GM13976 (cell line): ENCODE results near the gene C1orf198.
A peak's percentile ranks its signal among the peaks of the same experiment; 100 is the strongest.

Experiments
- DNase-seq: peaks from one replicate; pipeline ENCODE4 v3.0.0; 2012; ENCODE audit warnings: low spot score
- CTCF ChIP-seq: IDR thresholded peaks from 2 replicates; pipeline ENCODE4 v1.5.1; 2012; ENCODE audit warnings: borderline replicate concordance, mild to moderate bottlenecking; ENCODE audit not compliant: insufficient read depth; ENCODE audit errors: extremely low read depth, missing control alignments, control extremely low read depth
- in situ Hi-C: fragments of 300-500 bp; cut with MboI; formaldehyde crosslinking; loops from one replicate; pipeline ENCODE4 v1.12.0; 2022; ENCODE audit warnings: low sequenced_read_pairs, mixed read lengths, inconsistent platforms; ENCODE audit not compliant: unreplicated experiment

Gene C1orf198

GRCh38 chr1:230868736-230869385 is 540 bp upstream of the C1orf198 start:
- no peak for TF ChIP-seq CTCF

DNA sequence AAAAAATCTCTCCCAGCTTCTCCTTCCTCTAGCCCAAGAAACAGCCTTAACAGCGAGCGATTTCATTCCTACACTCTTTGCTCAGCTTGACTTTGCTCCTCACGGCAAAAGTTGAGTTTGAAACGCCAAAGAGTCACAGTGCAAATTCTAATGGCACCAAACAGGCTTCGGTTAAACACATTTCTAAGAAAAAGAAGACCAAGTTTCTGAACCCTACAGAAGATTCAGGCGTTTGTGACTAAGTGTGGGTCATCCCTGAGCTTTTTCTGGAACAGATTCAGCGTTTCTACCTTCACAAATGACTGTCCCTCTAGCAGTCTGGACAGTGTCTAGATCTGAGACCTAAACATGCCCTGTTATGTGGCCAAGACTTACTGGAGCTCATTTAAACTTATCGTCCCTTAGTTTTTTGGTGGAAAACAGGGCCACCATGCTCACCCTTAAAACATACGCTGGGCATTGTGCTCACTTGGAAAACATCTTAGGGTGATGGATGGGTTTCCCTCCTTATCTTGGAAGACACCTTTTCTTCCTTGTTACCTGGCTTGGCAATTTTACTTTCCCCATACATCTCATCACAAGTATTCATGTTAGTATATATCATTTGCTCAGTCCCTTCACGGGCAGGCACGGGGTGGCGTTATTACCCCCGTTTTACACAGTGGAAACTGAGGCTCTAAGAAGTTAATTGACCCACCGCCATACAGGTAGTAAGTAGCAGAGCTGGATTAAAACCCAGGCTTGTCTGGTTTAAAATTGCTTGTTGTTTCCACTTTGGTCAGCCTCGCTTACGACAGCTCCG is 1.0 kb downstream of the C1orf198 start:
- no peak for TF ChIP-seq CTCF
- DNase-seq = no peak
- in situ Hi-C loops = no loop called here

More at GRCh38 chr1:230868736-230869385, 540 bp upstream of the C1orf198 start:
- DNase-seq = peak; percentile 64
- in situ Hi-C loops = no loop called here

GRCh38 chr1:230866171-230867070 is 1.9 kb downstream of the C1orf198 start:
- no peak for DNase-seq

DNA sequence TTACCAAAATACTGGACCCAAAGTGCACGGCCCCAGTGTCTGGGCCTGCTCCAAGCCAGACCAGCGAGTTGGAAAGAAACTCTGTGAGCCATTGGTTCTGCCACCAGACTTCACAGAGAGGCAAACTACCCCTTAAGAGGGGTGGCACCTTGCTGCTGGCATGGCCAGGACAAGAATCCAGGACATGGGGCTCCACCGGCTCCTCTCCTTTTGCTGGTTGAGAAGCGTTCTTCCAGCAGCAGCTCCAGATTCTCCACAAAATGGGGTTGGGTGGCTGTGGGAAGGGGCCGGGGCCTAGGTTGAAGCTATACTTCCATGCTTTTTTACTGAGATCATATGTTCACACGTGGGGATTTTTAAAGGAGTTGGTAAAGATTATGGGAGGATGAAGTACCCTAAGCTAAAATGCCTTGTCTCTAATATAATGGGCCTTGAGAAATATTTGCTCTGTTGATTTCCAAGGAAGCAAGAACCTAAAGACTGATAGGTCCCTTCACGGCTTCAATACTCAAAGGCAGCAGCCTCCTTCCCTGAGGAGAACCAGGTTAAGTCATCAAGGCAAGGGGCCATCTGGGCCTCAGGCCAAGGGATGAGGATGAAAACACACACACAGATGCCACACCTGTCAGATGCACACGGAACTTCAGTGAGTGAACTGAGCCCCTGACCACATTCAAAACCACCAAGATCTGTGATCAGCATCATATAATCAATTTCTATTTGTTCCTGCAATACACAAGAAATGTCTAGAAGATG is 3.1 kb downstream of the C1orf198 start:
- no peak for TF ChIP-seq CTCF
- no peak for DNase-seq
- in situ Hi-C loops = no loop called here

More at GRCh38 chr1:230866171-230867070, 1.9 kb downstream of the C1orf198 start:
- TF ChIP-seq CTCF = no peak
- in situ Hi-C loops = no loop called here

- DNase-seq = no peak
- in situ Hi-C loops = no loop called here
- TF ChIP-seq CTCF = no peak
Measured at GRCh38 chr1:230864441-230864840, 3.9 kb downstream of the C1orf198 start.
